Type B pancreatic cell (in vitro differentiated cells): ENCODE results near the gene PTOV1. TPM values are rescaled to one million over a fixed set of nuclear protein-coding genes. Genes with fewer than 3 reads are reported as not detected.

ENCODE experiments used
- DNase-seq: peaks from one replicate; pipeline ENCODE4 v3.0.0; 2021; ENCODE audit warnings: mixed read lengths; ENCODE audit not compliant: unreplicated experiment; ENCODE audit errors: extremely low spot score
- H3K27ac Mint-ChIP-seq: 2 replicates; pipeline ENCODE4 v1.8.0; 2021; ENCODE audit warnings: mild to moderate bottlenecking, mixed read lengths
- H3K27me3 Mint-ChIP-seq: 2 replicates; pipeline ENCODE4 v1.8.0; 2021; ENCODE audit warnings: mixed read lengths
- H3K36me3 Mint-ChIP-seq: 2 replicates; pipeline ENCODE4 v1.8.0; 2021; ENCODE audit warnings: mixed read lengths
- H3K4me1 Mint-ChIP-seq: one replicate; pipeline ENCODE4 v1.8.0; 2021; ENCODE audit warnings: mixed read lengths; ENCODE audit not compliant: unreplicated experiment
- H3K4me3 Mint-ChIP-seq: 2 replicates; pipeline ENCODE4 v1.8.0; 2021; ENCODE audit warnings: mild to moderate bottlenecking, mixed read lengths
- H3K9me3 Mint-ChIP-seq: 2 replicates; pipeline ENCODE4 v1.8.0; 2021; ENCODE audit warnings: mixed read lengths
- CTCF ChIP-seq: fragments of 200-600 bp; sonication (generic); conservative IDR thresholded peaks from 2 replicates; pipeline ENCODE4 v1.5.0; 2021; ENCODE audit warnings: antibody characterized with exemption, mild to moderate bottlenecking
- total RNA-seq: library from RNA; stranded (reverse); gene quantifications from 2 replicates; pipeline ENCODE4 v1.2.1, GENCODE V29; 2021; ENCODE audit warnings: low replicate concordance

The PTOV1 gene
- total RNA-seq, 1 donor from 2014 or later, result 388 TPM

- Mint-ChIP-seq H3K9me3 (no peaks in the 10 kb centered on the region), H3K27ac (peak overlapping the region; percentile 63), H3K27me3 (no peaks in the 10 kb centered on the region), H3K4me3 (peak overlapping the region; percentile 49), H3K36me3 (peaks cover 12% of the 10 kb centered on the region), H3K4me1 (peaks cover 15% of the 10 kb centered on the region)
- no peak for DNase-seq
- TF ChIP-seq CTCF, result no peak
Observed at GRCh38 chr19:49855676-49856573, 5.0 kb downstream of the PTOV1 start.

GRCh38 chr19:49856574-49857021 is 5.6 kb downstream of the PTOV1 start:
- H3K36me3 Mint-ChIP-seq, result peaks cover 12% of the 10 kb centered on the region
- peaks cover 19% of the 10 kb centered on the region for H3K4me1 Mint-ChIP-seq
- H3K4me3 Mint-ChIP-seq, result no peak overlapping the region
- H3K27ac Mint-ChIP-seq, result no peak overlapping the region
- H3K27me3 Mint-ChIP-seq, result no peaks in the 10 kb centered on the region
- no peak for TF ChIP-seq CTCF
- DNase-seq, result no peak
- H3K9me3 Mint-ChIP-seq, result no peaks in the 10 kb centered on the region

- Mint-ChIP-seq H3K36me3 (peaks cover 10% of the 10 kb centered on the region), H3K4me1 (peaks cover 18% of the 10 kb centered on the region), H3K27ac (no peak overlapping the region), H3K4me3 (no peak overlapping the region), H3K27me3 (no peaks in the 10 kb centered on the region), H3K9me3 (no peaks in the 10 kb centered on the region)
- DNase-seq, result no peak
- no peak for TF ChIP-seq CTCF
Observed at GRCh38 chr19:49857061-49857837, 6.3 kb downstream of the PTOV1 start.

GRCh38 chr19:49857838-49858087 is 6.8 kb downstream of the PTOV1 start:
- DNase-seq, result no peak
- no peak for TF ChIP-seq CTCF
- Mint-ChIP-seq H3K4me1 (peaks cover 13% of the 10 kb centered on the region), H3K9me3 (no peaks in the 10 kb centered on the region), H3K36me3 (peaks cover 5% of the 10 kb centered on the region), H3K4me3 (no peak overlapping the region), H3K27me3 (no peaks in the 10 kb centered on the region), H3K27ac (no peak overlapping the region)

GRCh38 chr19:49858088-49858985 is 7.4 kb downstream of the PTOV1 start:
- no peaks in the 10 kb centered on the region for H3K9me3 Mint-ChIP-seq

More at GRCh38 chr19:49858088-49858985, 7.4 kb downstream of the PTOV1 start:
- H3K27ac Mint-ChIP-seq, result peak overlapping the region; percentile 84
- H3K27me3 Mint-ChIP-seq, result no peaks in the 10 kb centered on the region
- no peak for DNase-seq
- H3K4me1 Mint-ChIP-seq, result peaks cover 12% of the 10 kb centered on the region
- no peak for TF ChIP-seq CTCF
- H3K36me3 Mint-ChIP-seq, result peaks cover 8% of the 10 kb centered on the region
- H3K4me3 Mint-ChIP-seq, result no peak overlapping the region
